ENCODE data around the gene POLE4.

GRCh38 chr2:74966887-74967286 lies 8.4 kb downstream of the POLE4 start:
- no peak for TF ChIP-seq POLR2A (IDR thresholded peaks at IDR 0.05)
- TF ChIP-seq CTCF (IDR thresholded peaks at IDR 0.05): no peak
